ENCODE measurements around the gene TMEM131L.

DNA sequence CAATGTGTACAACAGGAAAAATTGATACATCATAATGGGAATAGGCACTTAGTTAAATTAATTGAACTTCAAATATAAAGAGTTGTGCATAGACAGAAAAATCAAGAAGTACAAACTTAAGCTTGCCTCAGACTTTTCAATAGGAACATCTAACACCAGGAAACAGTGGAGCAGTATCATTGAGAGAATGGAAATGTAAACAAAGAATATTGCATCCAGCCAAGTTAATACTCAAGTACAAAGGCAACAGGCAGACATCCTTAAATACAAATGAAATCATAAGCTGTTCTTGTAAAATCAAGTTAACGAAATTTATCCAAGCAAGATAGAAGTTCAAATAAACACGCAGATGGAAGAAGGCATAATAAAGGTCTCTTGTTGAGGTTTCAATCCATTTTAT, 146.7 kb downstream of the TMEM131L start:
- TF ChIP-seq, protein P1, sequence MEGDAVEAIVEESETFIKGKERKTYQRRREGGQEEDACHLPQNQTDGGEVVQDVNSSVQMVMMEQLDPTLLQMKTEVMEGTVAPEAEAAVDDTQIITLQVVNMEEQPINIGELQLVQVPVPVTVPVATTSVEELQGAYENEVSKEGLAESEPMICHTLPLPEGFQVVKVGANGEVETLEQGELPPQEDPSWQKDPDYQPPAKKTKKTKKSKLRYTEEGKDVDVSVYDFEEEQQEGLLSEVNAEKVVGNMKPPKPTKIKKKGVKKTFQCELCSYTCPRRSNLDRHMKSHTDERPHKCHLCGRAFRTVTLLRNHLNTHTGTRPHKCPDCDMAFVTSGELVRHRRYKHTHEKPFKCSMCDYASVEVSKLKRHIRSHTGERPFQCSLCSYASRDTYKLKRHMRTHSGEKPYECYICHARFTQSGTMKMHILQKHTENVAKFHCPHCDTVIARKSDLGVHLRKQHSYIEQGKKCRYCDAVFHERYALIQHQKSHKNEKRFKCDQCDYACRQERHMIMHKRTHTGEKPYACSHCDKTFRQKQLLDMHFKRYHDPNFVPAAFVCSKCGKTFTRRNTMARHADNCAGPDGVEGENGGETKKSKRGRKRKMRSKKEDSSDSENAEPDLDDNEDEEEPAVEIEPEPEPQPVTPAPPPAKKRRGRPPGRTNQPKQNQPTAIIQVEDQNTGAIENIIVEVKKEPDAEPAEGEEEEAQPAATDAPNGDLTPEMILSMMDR (IDR thresholded peaks at IDR 0.05), result no peak
- TF ChIP-seq POLR2A (IDR thresholded peaks at IDR 0.05), result no peak

Measured in adrenal gland (tissue), 5 donors.